GF-D8 (cell line): ENCODE results near the gene PASK.

ENCODE experiments used
- DNase-seq: peaks from one replicate; lab custom pipeline; 2025; lab: John Stamatoyannopoulos, UW

PASK gene

DNA sequence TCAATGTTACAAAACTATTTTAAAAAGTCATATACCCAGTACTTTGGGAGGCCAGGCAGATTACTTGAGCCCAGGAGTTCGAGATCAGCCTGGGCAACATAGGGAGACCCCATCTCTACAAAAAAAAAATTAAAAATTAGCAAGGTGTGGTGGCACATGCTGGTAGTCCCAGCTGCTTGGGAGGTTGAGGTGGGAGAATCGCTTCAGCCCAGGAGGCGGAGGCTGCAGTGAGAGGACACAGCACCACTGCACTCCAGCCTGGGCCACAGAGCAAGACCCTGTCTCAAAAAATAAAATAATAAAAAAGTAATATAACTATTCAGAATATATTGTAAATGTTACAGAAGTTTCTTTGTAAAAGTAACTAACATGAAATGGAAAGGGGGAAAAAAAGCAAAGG lies 1.9 kb downstream of the PASK start:
- no peak for DNase-seq

DNA sequence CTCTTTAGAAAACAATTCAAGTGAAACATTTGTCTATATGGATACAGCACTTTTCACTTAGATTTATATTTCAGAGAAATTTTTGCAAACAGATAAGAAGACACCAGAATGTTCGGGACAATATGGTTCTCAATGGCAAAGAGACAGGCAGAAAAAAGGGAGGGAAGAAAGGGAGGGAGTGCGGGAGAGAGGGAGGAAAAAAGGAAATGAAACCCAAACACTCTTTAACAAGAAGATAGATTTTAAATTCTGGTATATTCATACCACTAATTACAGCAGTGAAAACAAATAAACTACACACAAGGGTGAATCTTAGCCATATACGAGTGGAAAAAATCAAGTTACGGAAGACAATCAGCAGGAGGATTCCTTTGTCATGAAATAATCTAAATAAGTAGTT lies 3.0 kb downstream of the PASK start:
- DNase-seq = no peak

DNA sequence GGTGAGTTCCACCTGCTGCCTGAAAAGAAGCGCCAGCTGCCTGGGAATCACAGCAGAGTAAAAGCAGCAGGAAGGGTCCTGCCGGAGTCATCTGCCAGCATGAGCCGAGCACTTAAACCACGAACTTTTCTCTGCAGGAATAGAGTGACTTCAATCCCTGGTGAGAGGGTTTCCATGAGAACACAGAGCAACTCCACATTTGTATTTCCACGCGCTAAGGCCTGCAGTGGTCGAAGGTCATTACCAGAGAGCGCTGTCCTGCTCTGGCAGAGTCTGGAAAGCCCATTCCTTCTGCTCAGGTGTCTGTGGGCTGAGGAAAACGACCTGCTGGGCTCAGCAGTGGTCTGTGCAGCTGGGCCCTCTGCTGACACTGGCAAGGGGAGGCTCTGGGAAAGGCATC lies 6.7 kb downstream of the PASK start:
- no peak for DNase-seq

DNA sequence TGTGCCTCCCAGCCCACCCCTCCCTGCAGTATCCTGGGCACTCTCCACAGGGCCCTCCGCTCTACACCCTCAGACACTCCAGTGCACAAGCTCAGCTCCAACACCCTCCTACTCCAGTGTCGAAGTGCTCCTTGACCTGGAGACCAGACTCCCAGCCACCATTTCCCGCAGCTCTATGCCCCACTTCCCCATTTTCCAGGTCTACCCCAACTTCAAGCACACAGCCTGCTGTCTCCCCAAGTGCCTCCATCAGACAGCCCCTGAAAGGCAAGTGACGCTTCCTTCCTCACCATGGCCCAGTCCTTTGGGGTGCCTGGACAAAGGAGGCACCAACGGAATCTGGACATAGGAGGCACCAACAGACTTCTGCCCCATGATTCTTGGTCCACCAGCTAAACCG lies 7.2 kb downstream of the PASK start:
- no peak for DNase-seq

DNA sequence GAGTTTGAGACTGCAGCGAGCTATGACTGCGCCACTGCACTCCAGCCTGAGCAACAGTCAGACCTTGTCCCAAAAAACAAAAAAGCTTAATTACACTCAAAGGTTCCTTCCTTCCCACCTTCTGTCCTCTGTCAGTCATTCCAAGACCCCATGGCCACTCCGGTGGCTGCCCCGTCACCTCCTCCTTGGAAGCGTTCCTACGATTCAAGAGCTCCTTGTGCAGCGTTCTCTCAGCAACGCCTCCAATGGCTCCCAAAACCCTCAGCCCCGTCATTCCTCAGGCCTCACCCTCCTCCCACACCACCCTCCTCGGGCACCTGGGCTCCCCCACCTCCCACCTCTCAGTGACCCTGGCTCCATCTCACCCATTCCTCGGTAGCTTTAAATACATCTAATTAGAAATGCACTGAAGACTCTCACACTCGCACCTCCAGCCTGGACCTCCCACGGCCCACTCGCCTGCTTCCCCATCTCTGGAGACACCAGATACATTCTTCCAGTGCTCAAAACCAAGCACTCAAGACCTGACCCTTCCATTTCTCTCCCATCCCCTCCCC lies 8.0 kb downstream of the PASK start:
- DNase-seq = no peak

DNA sequence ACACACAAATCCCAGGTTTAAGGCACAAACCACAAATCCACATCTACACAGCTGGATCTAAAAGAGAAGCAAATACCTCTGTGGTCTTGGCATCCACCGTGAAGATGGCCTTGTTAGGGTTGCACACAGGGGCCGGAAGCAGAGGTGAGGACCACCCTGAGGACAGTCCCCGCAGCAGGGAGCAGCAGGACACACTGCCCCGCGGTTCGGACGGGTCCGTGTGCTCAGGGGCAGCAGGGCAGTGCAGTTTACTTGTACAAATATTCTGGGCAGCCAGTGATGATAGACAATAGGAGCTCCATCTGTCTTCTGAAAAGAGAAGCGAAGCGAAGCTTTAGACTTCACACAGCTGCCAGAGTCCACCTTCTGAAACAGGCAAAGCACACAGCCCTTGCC lies 8.8 kb downstream of the PASK start:
- no peak for DNase-seq

DNA sequence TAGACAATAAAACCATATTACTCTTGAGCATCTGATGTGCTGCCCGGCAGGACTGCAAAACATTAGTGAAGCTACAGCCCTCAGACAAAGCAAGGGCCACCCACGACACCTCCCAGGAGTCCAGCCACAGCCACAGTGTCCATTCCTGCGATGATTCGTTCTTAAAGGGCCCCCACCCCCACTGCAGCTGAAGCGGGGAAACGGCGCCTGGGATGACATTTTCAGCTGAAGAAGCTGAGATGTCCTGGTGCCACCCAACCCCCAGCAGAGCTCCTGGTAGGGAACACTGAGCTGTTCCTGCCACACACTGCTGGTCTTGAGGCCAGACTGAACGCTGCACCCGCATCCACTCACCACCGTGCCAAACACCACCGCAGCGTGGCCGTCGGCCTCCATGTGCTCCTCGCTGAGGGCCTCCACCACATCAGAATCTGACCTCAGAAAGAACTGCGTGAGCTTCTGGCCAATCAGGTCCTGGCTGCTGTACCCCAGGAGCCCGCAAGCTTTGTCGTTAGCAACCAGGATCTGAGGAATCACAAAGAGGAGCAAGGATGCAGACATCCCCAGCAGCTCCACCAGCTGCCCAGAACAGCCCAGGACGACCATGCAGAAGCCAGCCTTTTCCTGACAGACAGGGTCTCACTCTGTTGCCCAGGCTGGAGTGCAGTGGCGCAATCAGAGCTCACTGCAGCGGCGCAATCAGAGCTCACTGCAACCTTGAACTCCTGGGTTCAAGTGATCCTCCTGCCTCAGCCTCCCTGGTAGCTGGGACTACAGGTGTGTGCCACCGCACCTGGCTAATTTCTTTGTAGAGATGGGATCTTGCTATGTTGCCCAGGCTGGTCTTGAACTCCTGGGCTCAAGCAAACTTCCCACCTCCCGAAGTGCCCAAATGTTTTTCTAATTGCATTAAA lies 9.5 kb downstream of the PASK start:
- DNase-seq = no peak

DNA sequence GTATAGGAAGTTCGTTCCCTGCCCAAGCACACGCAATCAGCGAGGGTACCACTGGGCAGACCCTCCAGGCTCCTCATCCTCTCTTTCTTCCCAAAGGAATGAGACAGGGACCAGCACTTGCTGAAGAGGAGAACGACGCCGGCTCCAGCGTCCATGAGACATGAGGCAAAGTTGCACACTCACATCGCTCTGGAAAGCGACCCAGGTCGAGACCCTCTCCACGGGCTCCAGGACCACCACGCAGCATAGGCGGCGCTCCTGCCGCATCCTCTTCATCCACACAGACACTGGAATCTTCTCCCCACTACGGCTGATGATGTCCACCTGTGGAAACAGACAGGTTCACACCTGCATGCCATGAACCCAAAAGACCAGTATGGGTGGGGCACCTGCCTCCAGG lies 10.8 kb downstream of the PASK start:
- DNase-seq = no peak

DNA sequence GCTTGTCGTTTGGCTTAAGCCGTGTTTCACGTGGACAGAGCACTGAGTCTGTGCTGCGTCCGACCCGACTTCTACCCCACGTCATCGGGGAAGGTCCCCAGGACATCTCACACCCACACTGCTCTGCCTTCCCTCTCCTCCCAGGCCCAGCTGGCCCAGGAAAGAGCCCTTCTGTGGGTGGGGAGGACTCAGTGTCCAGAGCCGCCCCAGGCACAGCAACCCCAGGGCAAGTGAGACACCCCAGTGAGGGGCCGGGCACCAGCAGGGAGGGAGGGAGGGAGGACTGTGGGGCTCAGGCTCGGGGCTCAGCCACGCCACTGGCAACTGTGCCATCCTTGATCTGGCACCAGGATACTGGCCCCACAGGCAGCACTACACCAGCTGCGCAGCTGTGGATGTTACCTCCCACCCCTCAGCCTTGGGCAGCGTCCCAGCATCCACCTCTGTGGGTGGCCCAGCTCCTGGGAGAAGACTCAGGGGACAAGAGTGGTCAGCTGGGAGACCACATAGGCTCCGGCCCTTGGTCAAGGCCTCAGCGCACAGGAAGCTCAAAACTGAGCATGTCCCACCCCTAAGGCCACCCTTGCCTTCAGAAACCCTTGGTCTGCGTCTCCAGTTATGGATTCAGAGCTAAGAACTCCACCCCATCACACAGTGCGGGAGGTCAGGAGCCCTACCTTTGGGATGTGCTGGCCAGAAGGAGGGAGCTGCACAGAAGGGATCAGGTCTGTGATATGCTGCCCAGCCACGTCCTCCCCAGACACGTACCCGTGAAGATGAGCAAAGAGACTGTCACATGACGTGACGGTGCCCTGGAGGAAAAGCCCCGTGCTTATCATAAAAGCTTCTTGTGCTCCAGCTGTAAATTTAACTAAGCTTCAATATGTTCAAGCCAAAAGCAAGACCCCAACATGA lies 11.7 kb downstream of the PASK start:
- no peak for DNase-seq

DNA sequence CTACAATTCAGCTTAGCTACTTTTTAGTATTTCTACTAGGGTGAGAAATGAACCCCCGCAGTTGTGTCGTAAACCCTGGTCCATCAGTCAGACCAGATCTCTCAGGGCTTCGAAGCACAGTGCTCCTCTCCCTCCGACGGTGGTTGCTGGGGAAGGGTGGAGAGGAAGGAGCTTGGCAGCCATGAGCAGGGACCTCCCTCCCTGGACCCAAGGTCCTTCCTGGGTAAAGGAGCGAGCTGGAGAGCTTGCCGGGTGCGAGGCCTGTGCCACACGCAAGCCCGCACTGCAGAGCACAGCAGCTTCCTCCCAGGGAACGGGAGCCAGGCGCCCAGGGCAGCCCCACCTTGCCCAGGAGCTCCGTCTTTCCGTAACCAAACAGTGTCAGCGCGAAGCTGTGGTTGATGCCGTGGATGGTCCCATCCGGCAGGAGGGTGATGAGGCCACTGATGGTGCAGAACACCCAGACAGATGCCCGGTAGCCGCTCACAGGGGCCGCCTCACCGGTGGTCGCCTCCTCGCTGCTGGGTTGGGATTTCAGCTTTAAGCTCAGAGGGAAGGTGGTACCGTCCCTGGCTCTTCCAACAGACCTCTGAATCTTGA lies 12.5 kb downstream of the PASK start:
- DNase-seq = no peak

DNA sequence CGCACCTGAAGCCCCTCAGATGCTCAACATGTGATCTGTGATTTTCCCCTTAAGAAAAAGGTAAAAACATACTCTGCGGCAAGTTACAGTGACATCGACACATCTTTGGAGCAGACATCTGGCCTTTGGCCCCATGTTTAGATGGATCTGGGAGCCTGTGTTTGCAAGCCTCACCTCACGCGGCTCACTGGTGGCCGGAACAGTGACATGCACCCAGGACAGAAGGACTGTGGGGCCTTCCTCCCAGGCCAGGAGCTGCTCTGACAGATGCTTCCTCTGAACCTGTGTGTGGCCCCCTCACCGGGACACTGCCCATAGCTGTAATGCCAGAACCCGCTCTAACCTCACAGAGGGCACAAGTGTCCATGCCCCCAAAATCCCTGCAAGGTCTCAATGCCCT lies 13.1 kb downstream of the PASK start:
- DNase-seq = no peak

DNA sequence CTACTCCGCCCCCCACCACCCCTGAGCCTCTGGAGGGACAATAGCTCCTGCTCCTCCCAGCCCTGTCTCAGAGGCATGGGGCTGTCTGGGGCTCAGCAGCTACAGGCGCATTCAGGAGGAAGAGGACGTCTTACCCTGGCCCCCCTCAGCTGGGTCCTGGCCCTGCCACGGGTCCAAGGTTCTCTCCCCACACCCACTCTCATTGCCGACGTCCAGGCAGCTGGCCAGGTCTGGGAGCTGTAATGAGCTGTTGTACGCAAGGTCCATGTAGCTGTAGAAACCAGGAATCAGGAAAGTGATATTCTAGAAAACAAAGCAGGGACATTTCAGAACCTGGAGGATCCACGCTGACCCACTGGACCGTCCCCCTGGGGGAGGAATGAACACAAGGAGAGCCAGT lies 13.5 kb downstream of the PASK start:
- DNase-seq = no peak

DNA sequence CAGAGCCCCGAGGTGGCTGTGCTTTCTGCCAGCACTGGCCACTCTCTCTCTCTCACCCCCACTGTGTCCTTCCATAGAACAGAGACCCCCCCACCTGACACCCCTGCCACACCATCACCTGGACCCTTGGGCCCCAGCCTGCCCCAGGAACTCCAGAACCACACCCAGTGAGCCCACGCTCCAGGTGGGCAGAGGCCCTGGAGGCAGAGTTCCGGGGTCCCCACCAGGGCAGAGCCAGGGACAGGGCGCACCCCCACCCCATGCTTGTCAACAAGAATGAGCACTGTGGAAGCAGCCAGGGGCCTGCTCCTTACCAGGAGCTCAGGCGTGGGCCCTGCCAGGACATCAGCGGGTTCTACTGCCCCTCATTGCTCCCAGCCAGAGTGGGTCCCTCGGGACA lies 14.6 kb downstream of the PASK start:
- no peak for DNase-seq

DNA sequence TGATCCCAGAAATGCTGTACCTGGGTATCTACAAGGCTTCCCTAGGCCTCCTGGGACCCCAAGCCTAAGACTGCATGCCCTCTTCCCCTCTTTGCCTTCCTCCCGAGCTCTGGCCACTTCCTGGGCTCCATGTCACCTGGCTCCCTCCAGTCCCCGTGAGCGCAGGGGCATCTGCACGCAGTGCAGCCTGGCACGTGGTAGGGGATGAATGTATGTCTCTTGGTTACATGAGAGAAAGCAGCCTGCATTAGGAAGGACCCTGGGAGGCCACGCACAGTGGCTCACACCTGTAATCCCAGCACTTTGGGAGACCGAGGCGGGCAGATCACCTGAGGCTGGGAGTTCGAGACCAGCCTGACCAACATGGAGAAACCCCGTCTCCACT lies 15.8 kb downstream of the PASK start:
- DNase-seq = no peak

DNA sequence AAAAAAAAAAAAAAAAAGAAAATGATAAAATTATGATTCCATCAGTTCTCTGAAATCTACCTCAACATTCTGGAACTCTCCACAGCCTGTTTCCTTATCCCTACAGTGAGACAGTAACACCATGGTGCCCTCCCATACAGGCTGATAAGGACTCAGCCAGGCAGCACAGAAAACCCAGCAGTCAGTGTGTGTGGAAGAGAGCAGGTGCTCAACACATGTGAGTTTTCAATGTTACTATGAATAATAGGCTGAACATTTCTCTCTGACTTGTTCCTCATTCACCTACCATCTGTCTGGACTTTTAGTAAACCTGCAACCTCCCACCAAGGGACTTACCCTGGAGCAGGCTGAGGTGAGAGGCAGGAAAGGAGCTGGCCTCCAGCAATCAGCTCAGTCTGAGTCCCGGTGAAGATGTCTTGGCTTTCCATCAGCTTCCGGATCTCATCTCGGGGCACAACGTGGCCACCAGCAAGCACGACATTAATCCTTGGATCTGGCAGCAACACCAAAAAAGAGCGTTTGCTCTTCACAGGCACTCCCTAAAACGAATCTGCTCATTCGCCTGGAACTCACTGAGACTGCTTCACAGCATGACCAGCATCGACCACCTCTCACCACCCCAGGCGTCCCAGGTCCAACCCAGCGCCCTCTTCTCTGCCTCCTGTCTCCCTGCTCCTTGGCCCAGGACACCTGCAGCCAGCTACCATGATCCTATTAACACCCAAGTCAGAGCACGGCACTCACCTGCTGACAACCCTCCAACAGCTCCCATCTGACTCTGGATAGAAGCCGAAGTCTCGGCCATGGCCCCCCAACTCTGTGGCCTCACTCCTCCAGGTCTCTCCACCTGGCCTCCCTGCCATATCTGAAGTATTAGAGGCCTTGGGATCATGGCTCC lies 16.5 kb downstream of the PASK start:
- DNase-seq = no peak

DNA sequence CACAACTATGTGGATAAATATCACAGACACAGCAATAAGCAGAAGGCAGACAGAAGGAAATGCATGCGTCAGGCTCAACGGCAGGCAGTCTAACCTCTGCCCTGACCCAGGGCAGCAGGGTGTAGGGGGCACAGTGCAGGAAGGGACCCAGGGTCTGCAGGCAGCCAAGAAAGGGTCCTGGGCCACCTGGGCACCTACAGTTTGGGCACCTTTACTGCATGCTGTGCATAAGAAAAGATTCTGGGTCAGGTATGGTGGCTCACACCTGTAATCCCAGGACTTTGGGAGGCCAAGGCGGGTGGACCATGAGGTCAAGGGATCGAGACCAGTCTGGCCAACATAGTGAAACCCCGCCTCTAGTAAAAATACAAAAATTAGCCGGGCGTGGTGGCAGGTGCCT lies 17.7 kb downstream of the PASK start:
- DNase-seq = no peak

DNA sequence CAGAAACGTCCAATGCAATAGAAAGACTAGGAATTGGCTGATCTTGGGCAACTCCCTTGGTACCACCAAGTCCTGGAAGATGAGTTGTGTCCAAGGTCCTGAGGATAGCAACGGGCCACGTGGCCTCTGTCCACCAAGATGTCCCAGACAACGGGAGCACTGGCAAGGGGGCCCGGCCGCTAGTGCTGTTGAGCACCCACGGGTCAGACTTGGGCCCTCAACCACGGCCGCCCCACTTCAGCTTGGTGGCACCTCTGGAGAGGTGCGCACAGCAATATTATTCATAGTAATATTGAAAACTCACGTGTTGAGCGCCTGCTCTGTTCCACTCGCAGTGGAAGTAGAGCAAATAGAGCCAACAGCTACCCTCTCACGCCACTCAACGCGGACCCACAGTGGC lies 19.0 kb downstream of the PASK start:
- no peak for DNase-seq

DNA sequence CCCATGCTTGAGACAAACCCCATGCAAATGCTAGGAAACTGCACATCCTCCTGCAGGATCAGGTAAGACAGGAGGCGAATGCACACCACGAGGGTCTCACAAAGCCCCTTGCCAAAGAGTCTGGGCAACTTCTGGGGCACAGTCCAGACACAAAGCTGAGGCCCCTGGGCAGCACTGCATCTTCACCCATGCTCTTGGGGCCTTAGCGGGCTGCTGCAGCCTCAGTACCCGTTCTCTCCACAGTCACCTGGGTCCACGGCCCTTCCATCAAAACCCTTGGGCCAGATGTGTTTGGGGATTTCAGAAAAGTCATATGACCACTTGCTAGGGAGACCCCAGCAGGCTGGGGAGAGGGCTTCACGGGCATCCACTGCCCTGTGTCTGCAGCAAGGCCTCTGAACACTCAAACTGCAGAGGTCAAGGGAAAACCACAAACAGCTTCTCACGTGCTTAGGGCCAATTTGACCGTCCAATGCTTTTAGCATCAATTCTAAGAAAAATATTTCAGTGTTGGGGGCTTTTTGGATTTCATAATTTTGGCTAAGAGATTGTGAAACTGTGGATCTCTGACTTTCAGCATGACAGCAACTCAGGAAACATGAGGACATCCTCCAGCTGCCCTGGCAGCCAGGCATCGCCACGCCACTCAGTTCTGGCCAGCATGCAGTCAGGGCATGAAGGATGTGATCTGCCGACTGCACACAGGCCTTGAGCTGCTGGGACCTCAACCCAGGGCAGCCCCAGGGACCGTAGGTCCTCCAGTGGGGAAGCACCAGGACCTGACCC lies 20.0 kb downstream of the PASK start:
- no peak for DNase-seq

DNA sequence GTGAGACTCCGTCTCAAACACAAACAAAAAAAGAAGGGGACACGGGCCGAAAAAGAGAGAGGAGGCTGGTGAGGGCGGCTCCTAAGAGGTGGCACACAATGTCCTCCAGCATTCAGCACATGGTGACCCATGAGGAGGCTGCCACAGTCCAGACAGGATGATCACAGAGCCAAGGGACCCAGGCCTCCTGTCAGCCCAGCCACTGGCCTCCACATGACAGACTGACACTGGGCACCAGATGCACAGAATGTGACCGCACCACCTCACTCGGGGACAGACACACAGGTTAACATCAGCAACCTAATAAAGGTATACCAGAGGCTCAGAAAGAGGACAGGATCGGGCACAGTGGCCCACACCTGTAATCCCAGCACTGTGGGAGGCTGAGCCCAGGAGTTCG lies 21.0 kb downstream of the PASK start:
- no peak for DNase-seq

DNA sequence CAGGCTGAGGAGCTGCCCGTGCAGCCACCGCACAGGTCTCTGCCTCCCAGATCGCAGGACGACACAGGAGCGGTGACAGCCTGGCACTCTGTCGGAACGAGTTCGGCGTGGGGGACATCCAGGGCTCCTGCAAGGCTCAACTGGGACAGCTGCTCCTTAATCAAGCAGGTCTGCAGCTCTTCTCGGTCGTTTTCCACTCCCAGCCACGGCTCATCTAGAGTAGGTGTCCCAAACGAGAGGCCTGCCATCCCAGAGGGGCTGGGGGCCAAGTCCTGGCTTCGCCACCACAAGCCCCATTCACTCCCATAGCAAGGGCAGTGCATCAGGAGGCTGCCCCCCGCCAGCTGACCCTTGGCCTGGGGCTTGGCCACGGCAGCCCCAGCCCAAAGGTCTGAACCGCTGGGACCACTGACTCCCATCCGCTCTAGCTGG lies 22.5 kb downstream of the PASK start:
- DNase-seq = no peak

DNA sequence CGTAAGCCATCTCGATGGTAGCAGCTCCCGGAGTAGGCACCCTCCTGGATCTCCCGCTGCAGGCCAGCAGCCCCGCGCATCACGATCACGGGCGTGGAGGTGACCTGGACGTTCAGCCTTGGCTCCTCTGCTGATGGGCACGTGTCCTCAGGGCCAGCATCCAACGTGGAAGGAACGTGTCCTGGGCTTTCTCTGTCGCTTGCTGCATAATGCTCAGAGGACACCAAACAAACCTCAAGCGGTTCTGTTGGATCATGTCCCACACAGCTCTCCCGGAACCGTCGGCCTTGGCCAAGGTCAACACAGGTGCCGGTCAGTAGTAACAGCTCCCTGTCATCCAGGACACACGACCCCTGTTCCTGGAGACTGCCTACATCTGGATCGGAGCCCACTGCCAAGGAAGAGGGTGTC lies 23.1 kb downstream of the PASK start:
- DNase-seq = no peak
